HG03354 (cell line): Measurements from ENCODE around the gene GPR173.

ENCODE experiments used
- ATAC-seq: cut with Tn5 transposase; IDR thresholded peaks from one replicate; pipeline ENCODE4 v1.9.1; 2021; ENCODE audit warnings: mild to moderate bottlenecking; ENCODE audit not compliant: unreplicated experiment, poor library complexity, severe bottlenecking

GPR173 gene

GRCh38 chrX:53048169-53049126 is at the start of gene GPR173:
Gene GPR173, plus strand, starts transcription at chrX:53048789. Its CDS starts 27,833 bp downstream, at chrX:53076622.
- ATAC-seq, result no peak

GRCh38 chrX:53000447-53001135 is 48.0 kb upstream of the GPR173 start:
- no peak for ATAC-seq

GRCh38 chrX:53001958-53002357 is 46.6 kb upstream of the GPR173 start:
- no peak for ATAC-seq

- no peak for ATAC-seq
Measured at GRCh38 chrX:53003111-53003510, 45.5 kb upstream of the GPR173 start.

GRCh38 chrX:53004038-53004437 is 44.6 kb upstream of the GPR173 start:
- no peak for ATAC-seq

GRCh38 chrX:53004811-53005210 is 43.8 kb upstream of the GPR173 start:
- no peak for ATAC-seq

- no peak for ATAC-seq
Measured at GRCh38 chrX:53005327-53005726, 43.3 kb upstream of the GPR173 start.

GRCh38 chrX:53009032-53009431 is 39.6 kb upstream of the GPR173 start:
- ATAC-seq, result no peak

GRCh38 chrX:53013291-53013690 is 35.3 kb upstream of the GPR173 start:
- ATAC-seq, result no peak

- ATAC-seq, result no peak
Measured at GRCh38 chrX:53018627-53019026, 30.0 kb upstream of the GPR173 start.

- no peak for ATAC-seq
Measured at GRCh38 chrX:53022381-53022780, 26.2 kb upstream of the GPR173 start.

- ATAC-seq, result no peak
Measured at GRCh38 chrX:53028678-53029077, 19.9 kb upstream of the GPR173 start.

GRCh38 chrX:53031380-53031779 is 17.2 kb upstream of the GPR173 start:
- no peak for ATAC-seq

GRCh38 chrX:53036149-53036548 is 12.4 kb upstream of the GPR173 start:
- ATAC-seq, result no peak

- no peak for ATAC-seq
Measured at GRCh38 chrX:53039236-53039635, 9.4 kb upstream of the GPR173 start.

GRCh38 chrX:53044995-53045394 is 3.6 kb upstream of the GPR173 start:
- ATAC-seq, result no peak

GRCh38 chrX:53047228-53047627 is 1.4 kb upstream of the GPR173 start:
- ATAC-seq, result no peak

GRCh38 chrX:53049127-53049517 is 533 bp downstream of the GPR173 start:
- no peak for ATAC-seq

GRCh38 chrX:53050841-53051240 is 2.3 kb downstream of the GPR173 start:
- no peak for ATAC-seq

- ATAC-seq, result no peak
Measured at GRCh38 chrX:53055244-53055849, 6.8 kb downstream of the GPR173 start.

GRCh38 chrX:53056292-53056691 is 7.7 kb downstream of the GPR173 start:
- ATAC-seq, result no peak
